H9 (cell line): ENCODE results near the gene NRXN3. TPM values are rescaled to one million over a fixed set of nuclear protein-coding genes. Genes with fewer than 3 reads are reported as not detected.

Experiments used
- DNase-seq: peaks from one replicate; pipeline ENCODE4 v3.0.0-alpha.2; 2017
- H2AFZ ChIP-seq: one replicate; pipeline ENCODE4 v1.6.1; 2013; ENCODE audit warnings: mild to moderate bottlenecking, low read length, control low read depth, moderate library complexity
- H2AK5ac ChIP-seq: 2 replicates; pipeline ENCODE4 v1.6.1; 2013; ENCODE audit warnings: low read length, control low read depth, mixed read lengths; ENCODE audit not compliant: insufficient read length
- H2BK120ac ChIP-seq: one replicate; pipeline ENCODE4 v1.6.1; 2013; ENCODE audit warnings: low read depth, mild to moderate bottlenecking, low read length, control low read depth, inconsistent platforms; ENCODE audit not compliant: poor library complexity, severe bottlenecking
- H2BK12ac ChIP-seq: 2 replicates; pipeline ENCODE4 v1.6.1; 2013; ENCODE audit warnings: low read length, control low read depth, mixed read lengths, low read depth; ENCODE audit not compliant: insufficient read length
- H2BK15ac ChIP-seq: 2 replicates; pipeline ENCODE4 v1.6.1; 2013; ENCODE audit warnings: low read depth, low read length, control low read depth
- H2BK20ac ChIP-seq: one replicate; pipeline ENCODE4 v1.6.1; 2013; ENCODE audit warnings: low read depth, mild to moderate bottlenecking, low read length, control low read depth, inconsistent platforms; ENCODE audit not compliant: poor library complexity, severe bottlenecking
- H2BK5ac ChIP-seq: 2 replicates; pipeline ENCODE4 v1.6.1; 2013; ENCODE audit warnings: low read length, control low read depth, mixed read lengths; ENCODE audit not compliant: insufficient read length
- H3K14ac ChIP-seq: 2 replicates; pipeline ENCODE4 v1.6.1; 2013; ENCODE audit warnings: low read length, control low read depth; ENCODE audit not compliant: insufficient read depth
- H3K18ac ChIP-seq: 2 replicates; pipeline ENCODE4 v1.6.1; 2013; ENCODE audit warnings: low read depth, mild to moderate bottlenecking, mixed read lengths, low read length, control low read depth; ENCODE audit not compliant: insufficient read length
- H3K23ac ChIP-seq: 2 replicates; pipeline ENCODE4 v1.6.1; 2013; ENCODE audit warnings: low read length, control low read depth, mixed read lengths, low read depth; ENCODE audit not compliant: insufficient read length
- H3K23me2 ChIP-seq: 2 replicates; pipeline ENCODE4 v1.6.1; 2013; ENCODE audit warnings: low read depth, mild to moderate bottlenecking, mixed read lengths, low read length, control low read depth; ENCODE audit not compliant: insufficient read length, poor library complexity, severe bottlenecking
- H3K27ac ChIP-seq: 2 replicates; pipeline ENCODE4 v1.5.1; 2013; ENCODE audit warnings: low read length, control low read depth, mixed read lengths, low read depth; ENCODE audit not compliant: insufficient read length
- H3K27me3 ChIP-seq: 2 replicates; pipeline ENCODE4 v1.6.1; 2013; ENCODE audit warnings: low read length, control low read depth, inconsistent platforms; ENCODE audit not compliant: insufficient read depth
- H3K4ac ChIP-seq: 2 replicates; pipeline ENCODE4 v1.6.1; 2013; ENCODE audit warnings: low read depth, mild to moderate bottlenecking, control low read depth, inconsistent platforms, low read length, moderate library complexity
- H3K4me1 ChIP-seq: 2 replicates; pipeline ENCODE4 v1.6.1; 2013; ENCODE audit warnings: low read length, control low read depth, inconsistent platforms; ENCODE audit not compliant: insufficient read depth
- H3K4me2 ChIP-seq: 2 replicates; pipeline ENCODE4 v1.6.1; 2013; ENCODE audit warnings: low read length, control low read depth, mixed read lengths; ENCODE audit not compliant: insufficient read length, insufficient read depth
- H3K56ac ChIP-seq: 2 replicates; pipeline ENCODE4 v1.6.1; 2013; ENCODE audit warnings: low read depth, mild to moderate bottlenecking, mixed read lengths, low read length, control low read depth; ENCODE audit not compliant: insufficient read length
- H3K79me1 ChIP-seq: 2 replicates; pipeline ENCODE4 v1.6.1; 2013; ENCODE audit warnings: low read depth, mild to moderate bottlenecking, moderate library complexity, low read length, control low read depth, inconsistent platforms; ENCODE audit not compliant: insufficient read depth, poor library complexity, severe bottlenecking
- H3K79me2 ChIP-seq: 2 replicates; pipeline ENCODE4 v1.6.1; 2013; ENCODE audit warnings: low read length, control low read depth, inconsistent platforms; ENCODE audit not compliant: insufficient read depth
- H3K9ac ChIP-seq: 2 replicates; pipeline ENCODE4 v1.6.1; 2013; ENCODE audit warnings: low read length, control low read depth, mixed read lengths; ENCODE audit not compliant: insufficient read length; ENCODE audit errors: extremely low read depth
- H3K9me3 ChIP-seq: one replicate; pipeline ENCODE4 v1.6.1; 2013; ENCODE audit warnings: low read depth, low read length, inconsistent platforms; ENCODE audit not compliant: control insufficient read depth
- H3T11ph ChIP-seq: one replicate; pipeline ENCODE4 v1.6.1; 2013; ENCODE audit warnings: mild to moderate bottlenecking, low read length, control low read depth, inconsistent platforms
- H4K20me1 ChIP-seq: one replicate; pipeline ENCODE4 v1.6.1; 2013; ENCODE audit not compliant: control insufficient read depth, insufficient read length, insufficient read depth
- H4K5ac ChIP-seq: 2 replicates; pipeline ENCODE4 v1.6.1; 2013; ENCODE audit warnings: low read depth, mild to moderate bottlenecking, mixed read lengths, low read length, control low read depth; ENCODE audit not compliant: insufficient read length
- H4K8ac ChIP-seq: replicated peaks from 2 replicates; pipeline ENCODE4 v1.6.1; 2013; ENCODE audit warnings: low read length, control low read depth, mixed read lengths, low read depth; ENCODE audit not compliant: insufficient read length
- H4K91ac ChIP-seq: 2 replicates; pipeline ENCODE4 v1.6.1; 2013; ENCODE audit warnings: low read depth, mild to moderate bottlenecking, moderate library complexity, mixed read lengths, low read length, control low read depth; ENCODE audit not compliant: insufficient read length
- H3K27ac Mint-ChIP-seq, 3 experiments: 2 replicates in 2 of 3; 3 replicates in 1 of 3; pipeline ENCODE4 v1.8.0; 2020 to 2021; ENCODE audit warnings: mixed read lengths in 3 of 3, mild to moderate bottlenecking in 1 of 3, moderate library complexity in 1 of 3
- H3K27me3 Mint-ChIP-seq: 2 replicates; pipeline ENCODE4 v1.8.0; 2021; ENCODE audit warnings: low read depth, mild to moderate bottlenecking, moderate library complexity, mixed read lengths
- H3K36me3 Mint-ChIP-seq, 3 experiments: 2 replicates in 2 of 3; 3 replicates in 1 of 3; pipeline ENCODE4 v1.8.0; 2020 to 2021; ENCODE audit warnings: low read depth in 3 of 3, mixed read lengths in 3 of 3; ENCODE audit not compliant: insufficient read depth in 1 of 3
- H3K4me1 Mint-ChIP-seq, 2 experiments: 2 replicates each; pipeline ENCODE4 v1.8.0; 2020; ENCODE audit warnings: mixed read lengths in 2 of 2
- H3K4me3 Mint-ChIP-seq, 2 experiments: 2 replicates in 1 of 2; 3 replicates in 1 of 2; pipeline ENCODE4 v1.8.0; 2020 to 2021; ENCODE audit warnings: mild to moderate bottlenecking in 2 of 2, mixed read lengths in 2 of 2, moderate library complexity in 1 of 2
- H3K9me3 Mint-ChIP-seq, 2 experiments: 2 replicates in 1 of 2; 3 replicates in 1 of 2; pipeline ENCODE4 v1.8.0; 2020; ENCODE audit warnings: mild to moderate bottlenecking in 2 of 2, mixed read lengths in 2 of 2, moderate library complexity in 1 of 2
- WGBS: extraction: QIAGEN DNeasy Blood & Tissue Kit; methylation state at CpG from one replicate; pipeline ENCODE4 v1.1.7; 2013; ENCODE audit warnings: missing lambda C conversion rate, low lambda C conversion rate, mixed read lengths; ENCODE audit not compliant: insufficient read length; ENCODE audit errors: extremely low coverage; 5-methylcytosine and 5-hydroxymethylcytosine counted together
- total RNA-seq: library from RNA; stranded (reverse); gene quantifications from 2 replicates; pipeline ENCODE4 v1.2.1, GENCODE V29; 2021
- TF ChIP-seq, protein P1 (sequence below): fragments of 200-600 bp; sonication (generic); conservative IDR thresholded peaks from 3 replicates; pipeline ENCODE4 v1.8.0; 2021; ENCODE audit warnings: antibody characterized with exemption, mild to moderate bottlenecking

The NRXN3 gene
- total RNA-seq, 1 experiment from 2014 or later = 1.8 TPM

DNA sequence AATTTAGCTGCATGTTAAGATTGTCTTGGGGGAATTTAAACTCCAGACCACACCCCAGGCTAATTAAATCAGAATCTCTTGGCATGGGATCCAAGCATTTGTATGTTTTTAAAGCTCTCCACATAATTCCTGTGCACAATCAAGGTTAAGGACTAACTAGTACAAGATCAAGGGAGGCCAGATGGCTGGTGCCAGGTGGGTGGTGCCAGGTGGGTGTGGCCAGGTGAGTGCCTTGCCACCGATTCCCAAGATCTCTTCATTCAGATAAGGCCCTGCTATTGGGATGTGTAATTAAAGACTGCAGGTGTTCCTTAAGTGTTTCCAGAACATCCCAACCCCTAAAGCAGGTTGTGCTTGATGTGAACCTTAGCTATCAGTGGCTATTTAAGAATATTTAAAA lies 75.1 kb downstream of the NRXN3 start:
- Mint-ChIP-seq H3K36me3 (no peaks in the 10 kb centered on the region; a peak in 1 of 7 replicates), H3K27ac (no peak overlapping the region), H3K27me3 (no peaks in the 10 kb centered on the region; the same call in 1 of the 2 replicates)

More for the DNA sequence above, 75.1 kb downstream of the NRXN3 start:
- Histone ChIP-seq H3K79me2 (no peaks in the 10 kb centered on the region), H2BK15ac (no peak overlapping the region), H2BK5ac (no peak overlapping the region), H2AK5ac (no peak overlapping the region), H4K5ac (no peak overlapping the region), H3K27me3 (no peaks in the 10 kb centered on the region), H3K79me1 (no peaks in the 10 kb centered on the region), H3K23ac (no peak overlapping the region), H4K91ac (no peak overlapping the region), H3K56ac (no peak overlapping the region), H2BK120ac (no peak overlapping the region), H3K9me3 (no peaks in the 10 kb centered on the region), H2BK12ac (no peak overlapping the region), H3K4me1 (peaks cover 4% of the 10 kb centered on the region; the same call in 1 of the 2 replicates), H3K9ac (no peak overlapping the region), H3K4me2 (no peak overlapping the region), H3K27ac (no peak overlapping the region), H2BK20ac (no peak overlapping the region), H4K8ac (no peak overlapping the region), H2AFZ (no peak overlapping the region), H3K18ac (no peak overlapping the region), H3K23me2 (no peaks in the 10 kb centered on the region), H3T11ph (no peak overlapping the region), H4K20me1 (no peaks in the 10 kb centered on the region), H3K14ac (no peak overlapping the region), H3K4ac (no peak overlapping the region)
- TF ChIP-seq, protein P1, sequence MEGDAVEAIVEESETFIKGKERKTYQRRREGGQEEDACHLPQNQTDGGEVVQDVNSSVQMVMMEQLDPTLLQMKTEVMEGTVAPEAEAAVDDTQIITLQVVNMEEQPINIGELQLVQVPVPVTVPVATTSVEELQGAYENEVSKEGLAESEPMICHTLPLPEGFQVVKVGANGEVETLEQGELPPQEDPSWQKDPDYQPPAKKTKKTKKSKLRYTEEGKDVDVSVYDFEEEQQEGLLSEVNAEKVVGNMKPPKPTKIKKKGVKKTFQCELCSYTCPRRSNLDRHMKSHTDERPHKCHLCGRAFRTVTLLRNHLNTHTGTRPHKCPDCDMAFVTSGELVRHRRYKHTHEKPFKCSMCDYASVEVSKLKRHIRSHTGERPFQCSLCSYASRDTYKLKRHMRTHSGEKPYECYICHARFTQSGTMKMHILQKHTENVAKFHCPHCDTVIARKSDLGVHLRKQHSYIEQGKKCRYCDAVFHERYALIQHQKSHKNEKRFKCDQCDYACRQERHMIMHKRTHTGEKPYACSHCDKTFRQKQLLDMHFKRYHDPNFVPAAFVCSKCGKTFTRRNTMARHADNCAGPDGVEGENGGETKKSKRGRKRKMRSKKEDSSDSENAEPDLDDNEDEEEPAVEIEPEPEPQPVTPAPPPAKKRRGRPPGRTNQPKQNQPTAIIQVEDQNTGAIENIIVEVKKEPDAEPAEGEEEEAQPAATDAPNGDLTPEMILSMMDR = no peak
- peaks cover 8 to 14% of the 10 kb centered on the region in 2 experiments for H3K4me1 Mint-ChIP-seq
- no peak overlapping the region for H3K4me3 Mint-ChIP-seq
- DNase-seq = no peak
- no peaks in the 10 kb centered on the region for H3K9me3 Mint-ChIP-seq
- WGBS = no CpG with 5 or more reads among the region's 1 CpG
